A549 (cell line): ENCODE data around the gene TXK.

ENCODE experiments used
- CHD4 ChIP-seq: fragments of 200-600 bp; sonication (generic); IDR thresholded peaks from 2 replicates; pipeline ENCODE4 v1.6.1; 2016; ENCODE audit warnings: antibody characterized with exemption, mild to moderate bottlenecking, borderline replicate concordance
- EP300 ChIP-seq, 2 experiments: fragments of >200 bp; sonication (Bioruptor Twin); formaldehyde crosslinking; IDR thresholded peaks; 2 replicates in 1 of 2; 3 replicates in 1 of 2; pipeline ENCODE4 v1.6.1; 2016 to 2017
- MAX ChIP-seq: IDR thresholded peaks from 2 replicates; pipeline ENCODE4 v1.6.1; 2012
- NFE2L2 ChIP-seq: fragments of 150-350 bp; conservative IDR thresholded peaks from 2 replicates; pipeline ENCODE4 v1.6.1; 2014; ENCODE audit warnings: low read length
- POLR2A ChIP-seq: IDR thresholded peaks from 2 replicates; pipeline ENCODE4 v1.6.1; 2012; ENCODE audit warnings: mild to moderate bottlenecking, low read length
- TF ChIP-seq, protein P1 (sequence below): fragments of >200 bp; sonication (Bioruptor Twin); formaldehyde crosslinking; IDR thresholded peaks from 3 replicates; pipeline ENCODE4 v1.5.1; 2016

GRCh38 chr4:48120132-48120531 lies 13.9 kb downstream of the TXK start:
- TF ChIP-seq, protein P1, sequence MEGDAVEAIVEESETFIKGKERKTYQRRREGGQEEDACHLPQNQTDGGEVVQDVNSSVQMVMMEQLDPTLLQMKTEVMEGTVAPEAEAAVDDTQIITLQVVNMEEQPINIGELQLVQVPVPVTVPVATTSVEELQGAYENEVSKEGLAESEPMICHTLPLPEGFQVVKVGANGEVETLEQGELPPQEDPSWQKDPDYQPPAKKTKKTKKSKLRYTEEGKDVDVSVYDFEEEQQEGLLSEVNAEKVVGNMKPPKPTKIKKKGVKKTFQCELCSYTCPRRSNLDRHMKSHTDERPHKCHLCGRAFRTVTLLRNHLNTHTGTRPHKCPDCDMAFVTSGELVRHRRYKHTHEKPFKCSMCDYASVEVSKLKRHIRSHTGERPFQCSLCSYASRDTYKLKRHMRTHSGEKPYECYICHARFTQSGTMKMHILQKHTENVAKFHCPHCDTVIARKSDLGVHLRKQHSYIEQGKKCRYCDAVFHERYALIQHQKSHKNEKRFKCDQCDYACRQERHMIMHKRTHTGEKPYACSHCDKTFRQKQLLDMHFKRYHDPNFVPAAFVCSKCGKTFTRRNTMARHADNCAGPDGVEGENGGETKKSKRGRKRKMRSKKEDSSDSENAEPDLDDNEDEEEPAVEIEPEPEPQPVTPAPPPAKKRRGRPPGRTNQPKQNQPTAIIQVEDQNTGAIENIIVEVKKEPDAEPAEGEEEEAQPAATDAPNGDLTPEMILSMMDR = no peak
- no peak for TF ChIP-seq NFE2L2
- TF ChIP-seq EP300 (IDR thresholded peaks at IDR 0.05) = no peak
- no peak for TF ChIP-seq CHD4
- TF ChIP-seq POLR2A = no peak
- no peak for TF ChIP-seq MAX
